Stimulated activated CD4-positive, alpha-beta T cell treated with anti-CD3 and anti-CD28 coated beads, Interleukin-1b, Interleukin-23, amount 100 ng/mL, for 48 hours (primary cell): ENCODE data around the gene SORCS2.

Source experiments
- DNase-seq: peaks from one replicate; pipeline ENCODE4 v3.0.0-alpha.2; 2020

The SORCS2 gene

GRCh38 chr4:7498446-7499200 is 306.3 kb downstream of the SORCS2 start:
- no peak for DNase-seq

DNA sequence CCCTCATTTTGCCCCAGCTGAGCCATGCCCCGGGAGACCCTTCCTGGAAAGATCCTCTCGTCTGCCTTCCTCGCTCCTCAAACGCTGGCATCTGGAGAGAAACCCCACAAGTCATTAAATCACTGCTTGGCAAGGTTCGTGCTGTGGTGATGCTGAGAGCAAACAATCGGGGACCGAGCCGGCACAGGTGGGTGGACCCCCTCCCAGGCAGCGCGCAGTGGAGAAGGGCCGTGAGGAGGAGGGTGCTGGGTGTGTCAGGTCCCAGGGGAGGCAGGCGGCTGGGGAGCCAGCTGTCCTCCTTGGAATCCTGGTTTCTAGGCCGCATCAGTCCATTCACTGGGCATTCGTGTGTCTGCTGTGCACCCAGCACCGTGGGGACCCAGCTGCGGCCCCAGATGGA is 307.3 kb downstream of the SORCS2 start:
- DNase-seq = no peak

- DNase-seq = no peak
Observed at GRCh38 chr4:7500404-7500803, 308.1 kb downstream of the SORCS2 start.

GRCh38 chr4:7501314-7501713 is 309.0 kb downstream of the SORCS2 start:
- no peak for DNase-seq

DNA sequence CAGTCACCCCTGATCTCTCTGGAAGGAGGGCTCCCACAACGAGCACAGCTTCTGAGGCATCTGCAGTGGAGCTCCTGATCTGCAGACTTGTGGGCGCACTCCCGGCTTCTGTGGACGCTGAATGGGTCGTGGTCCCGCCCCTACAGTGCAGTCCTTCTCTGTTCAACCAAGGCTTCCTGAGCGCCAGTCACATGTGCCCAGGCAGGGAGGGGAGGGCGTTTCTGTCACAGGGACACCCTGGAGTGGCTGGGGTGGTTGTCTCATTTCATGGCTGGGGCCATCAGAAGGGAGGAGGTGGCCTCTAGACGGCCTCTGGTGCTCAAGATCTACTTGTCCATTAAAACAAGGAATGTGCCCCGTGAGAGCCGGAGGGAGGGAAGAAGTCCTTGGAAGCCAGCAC is 309.5 kb downstream of the SORCS2 start:
- DNase-seq = no peak

DNA sequence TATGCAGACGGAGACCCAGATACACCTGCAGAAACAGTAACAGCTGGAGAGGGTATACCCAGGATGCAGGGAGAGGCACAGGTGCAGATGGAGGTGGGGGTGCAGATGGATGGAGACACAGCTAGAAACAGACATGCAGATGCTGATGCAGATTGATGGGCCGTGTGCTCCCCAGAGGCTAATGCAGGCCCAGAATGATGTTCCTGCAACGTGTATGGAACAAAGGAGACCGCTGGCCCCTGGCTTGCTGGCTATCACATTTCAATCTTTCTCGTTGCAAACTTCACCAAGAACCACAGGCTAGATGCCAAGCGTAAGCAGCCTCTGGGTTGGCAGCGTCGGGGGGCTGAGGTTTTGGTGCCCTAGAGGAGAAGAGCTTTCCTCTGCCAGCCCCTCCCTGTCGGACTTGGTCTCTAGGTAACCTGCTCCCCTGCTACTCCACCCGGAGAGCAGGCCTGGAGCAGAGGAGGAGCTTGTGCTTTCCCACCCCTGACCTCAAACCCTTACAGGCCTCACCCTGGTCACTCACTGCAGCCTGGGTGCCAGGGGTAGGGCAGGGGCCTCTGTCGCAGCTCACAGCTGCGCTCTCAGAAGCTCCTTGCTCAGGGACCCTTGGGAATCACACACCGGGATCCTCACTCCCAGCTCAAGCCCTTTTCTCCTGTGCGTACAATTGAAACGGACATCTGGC is 311.4 kb downstream of the SORCS2 start:
- no peak for DNase-seq

- DNase-seq = no peak
Observed at GRCh38 chr4:7505116-7505900, 313.0 kb downstream of the SORCS2 start.

- no peak for DNase-seq
Observed at GRCh38 chr4:7506119-7506518, 313.8 kb downstream of the SORCS2 start.

GRCh38 chr4:7506572-7506971 is 314.2 kb downstream of the SORCS2 start:
- DNase-seq = no peak

- no peak for DNase-seq
Observed at GRCh38 chr4:7507381-7507780, 315.0 kb downstream of the SORCS2 start.

GRCh38 chr4:7510066-7510465 is 317.7 kb downstream of the SORCS2 start:
- DNase-seq = no peak

DNA sequence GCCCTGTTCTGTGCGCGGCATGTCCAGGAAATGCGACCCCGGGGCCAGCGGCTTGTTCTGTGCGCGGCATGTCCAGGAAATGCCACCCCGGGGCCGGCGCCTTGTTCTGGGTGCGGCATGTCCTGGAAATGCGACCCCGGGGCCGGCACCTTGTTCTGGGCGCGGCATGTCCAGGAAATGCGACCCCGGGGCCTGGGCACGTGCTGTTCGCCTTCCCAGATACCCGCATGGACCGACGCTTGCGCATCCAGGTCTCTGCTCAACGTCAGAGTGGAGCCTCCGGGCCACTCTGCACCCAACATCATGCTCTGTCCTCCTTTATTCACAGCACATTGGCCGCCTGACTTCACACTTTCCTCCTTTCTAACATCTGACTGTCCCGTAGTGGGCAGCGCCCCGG is 318.2 kb downstream of the SORCS2 start:
- DNase-seq = no peak

GRCh38 chr4:7511525-7511924 is 319.2 kb downstream of the SORCS2 start:
- DNase-seq = no peak

DNA sequence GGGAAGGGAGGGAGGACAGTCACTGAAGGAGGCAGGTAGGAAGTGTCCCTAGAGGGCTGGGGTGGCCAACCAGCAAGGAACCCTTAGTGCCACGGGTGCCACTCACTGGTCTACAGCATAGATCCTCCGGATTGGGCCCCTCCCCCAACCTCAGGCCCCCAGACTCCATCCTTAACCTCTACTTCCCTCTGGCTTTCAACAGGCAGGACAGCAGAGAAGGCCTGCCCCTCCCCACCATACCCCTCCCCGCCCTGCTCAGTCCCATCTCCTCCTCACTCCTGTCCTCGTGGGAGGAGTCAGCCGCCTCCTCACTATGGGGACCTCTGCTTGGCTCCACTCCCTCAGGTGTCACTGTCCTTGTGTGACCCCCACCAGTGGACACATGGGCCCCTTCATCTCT is 320.1 kb downstream of the SORCS2 start:
- DNase-seq = no peak

- no peak for DNase-seq
Observed at GRCh38 chr4:7512946-7513345, 320.6 kb downstream of the SORCS2 start.

DNA sequence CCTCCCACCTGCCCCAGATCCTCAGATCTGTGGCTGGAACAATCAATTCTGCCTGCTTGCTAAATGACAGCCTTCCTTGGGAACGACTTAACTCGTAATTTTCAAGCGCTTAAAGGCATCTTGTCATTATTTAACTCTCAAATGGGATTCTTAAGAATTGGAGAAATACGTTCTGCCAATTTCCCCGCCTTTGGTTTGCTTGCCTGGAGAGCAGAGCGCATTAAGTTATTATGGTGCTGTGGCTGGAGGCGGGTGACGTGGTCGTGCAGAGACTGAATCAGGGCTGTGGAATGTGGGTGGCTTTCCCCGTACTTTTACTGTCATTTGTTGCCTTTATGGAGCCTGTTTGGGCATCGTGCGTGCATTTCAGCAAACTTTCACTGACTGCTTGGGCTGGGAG is 321.3 kb downstream of the SORCS2 start:
- no peak for DNase-seq

GRCh38 chr4:7514281-7514680 is 321.9 kb downstream of the SORCS2 start:
- no peak for DNase-seq

GRCh38 chr4:7514789-7515188 is 322.5 kb downstream of the SORCS2 start:
- DNase-seq = no peak

DNA sequence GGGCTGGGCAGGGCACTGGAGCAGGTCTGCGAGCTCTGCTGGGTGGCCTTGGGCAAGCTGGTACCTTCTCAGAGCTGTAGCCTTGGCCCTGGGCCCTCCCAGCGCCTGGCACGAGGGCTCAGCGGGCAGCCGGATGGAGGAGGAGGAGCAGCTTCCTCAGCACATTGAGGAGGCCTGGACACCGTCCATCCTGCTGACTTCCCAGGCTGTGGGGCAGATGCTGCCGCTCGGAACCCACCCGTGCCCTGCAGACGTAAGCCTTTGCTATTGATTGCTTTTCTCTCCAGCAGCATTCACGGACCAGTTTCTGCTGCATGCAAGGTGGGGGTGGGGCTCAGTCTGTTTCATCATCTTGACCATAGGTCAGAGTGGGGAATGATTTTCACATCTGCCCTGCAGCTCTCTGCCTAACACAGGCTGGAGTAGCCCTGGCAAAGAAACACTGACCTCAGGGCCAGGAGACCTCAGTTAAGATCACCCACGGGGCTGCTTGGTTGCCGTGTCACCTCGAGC is 323.1 kb downstream of the SORCS2 start:
- no peak for DNase-seq

DNA sequence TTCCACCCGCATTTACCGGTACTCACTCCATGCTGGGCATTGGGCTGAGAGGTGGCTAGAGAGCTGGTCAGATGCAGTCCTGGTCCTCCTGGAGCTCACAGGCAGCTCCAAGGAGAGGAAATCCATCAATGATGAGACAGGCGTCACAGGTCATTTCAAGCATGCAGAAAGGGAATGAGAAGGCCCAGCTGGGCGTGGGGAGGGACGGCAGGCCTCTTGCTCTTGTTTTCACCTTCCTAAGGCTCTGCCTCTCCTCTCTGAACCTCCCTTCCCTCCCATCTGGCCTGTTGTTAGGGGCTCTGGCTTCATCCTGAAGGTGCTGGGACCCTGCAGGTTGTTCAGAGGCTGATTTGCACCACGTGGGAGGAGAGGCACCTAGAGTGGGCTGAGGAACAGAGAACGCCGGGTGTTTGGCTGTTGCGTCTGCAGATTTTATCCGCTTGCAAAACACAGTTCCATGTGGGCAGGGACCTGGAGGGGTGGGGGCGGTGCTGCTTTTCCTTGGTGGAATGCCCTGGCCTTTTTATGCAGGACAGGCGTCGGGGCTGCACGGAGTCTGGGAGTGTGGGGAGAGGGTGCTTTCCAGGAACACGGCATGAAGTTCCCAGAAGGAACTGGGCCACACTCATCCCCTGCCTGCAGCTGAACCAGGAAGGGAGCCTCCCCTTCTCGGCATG is 323.9 kb downstream of the SORCS2 start:
- no peak for DNase-seq

DNA sequence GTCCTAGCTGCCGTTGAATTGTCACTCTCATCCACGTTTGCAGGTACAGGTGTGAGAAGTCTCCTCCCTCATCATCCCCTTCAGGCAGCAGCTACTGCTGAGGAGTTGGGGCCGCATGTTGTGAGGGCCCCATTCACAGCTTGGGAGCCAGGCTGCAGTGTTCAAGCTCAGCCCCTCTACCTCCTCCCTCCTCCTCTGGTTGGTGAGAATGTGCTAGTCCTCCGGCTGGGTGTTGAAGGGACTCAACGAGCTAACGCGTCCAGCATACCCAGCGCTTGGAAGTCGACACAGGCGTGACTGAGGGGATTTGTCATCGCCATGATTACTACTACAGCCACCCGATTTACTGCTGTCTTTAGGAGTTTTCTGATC is 324.4 kb downstream of the SORCS2 start:
- no peak for DNase-seq

- no peak for DNase-seq
Observed at GRCh38 chr4:7518871-7519637, 326.7 kb downstream of the SORCS2 start.
